Breast epithelium (tissue), 4 donors: ENCODE results near the gene TBC1D10A. TPM values are rescaled to one million over a fixed set of nuclear protein-coding genes. Genes with fewer than 3 reads are reported as not detected.

Experiments used
- DNase-seq, 2 donors: peaks; one replicate each; pipeline ENCODE4 v3.0.0-alpha.2; 2019; ENCODE audit warnings: low spot score in 2 of 2
- H3K27ac ChIP-seq, 2 donors: fragments of 200-600 bp; sonication (generic) in 1 of 2; one replicate each; pipeline ENCODE4 v1.5.1; 2016 to 2019; ENCODE audit warnings: mild to moderate bottlenecking in 1 of 2
- H3K27me3 ChIP-seq, 2 donors: fragments of 200-600 bp; sonication (generic) in 1 of 2; one replicate each; pipeline versions ENCODE4 v1.5.1 to v1.6.0; 2017 to 2019; ENCODE audit warnings: control low read depth in 1 of 2, mild to moderate bottlenecking in 1 of 2
- H3K36me3 ChIP-seq: fragments of 200-600 bp; one replicate; pipeline ENCODE4 v1.5.1; 2019
- H3K4me1 ChIP-seq, 2 donors: fragments of 200-600 bp; sonication (generic); one replicate each; pipeline ENCODE4 v1.5.1; 2016 to 2019; ENCODE audit warnings: control low read depth in 1 of 2
- H3K4me3 ChIP-seq, 3 donors: fragments of 200-600 bp; sonication (generic); 1 replicate in 2 of 3; 2 replicates in 1 of 3; pipeline ENCODE4 v1.5.1; 2016 to 2019; ENCODE audit warnings: mild to moderate bottlenecking in 3 of 3, moderate library complexity in 2 of 3
- H3K9me3 ChIP-seq, 2 donors: fragments of 200-600 bp; sonication (generic) in 1 of 2; one replicate each; pipeline ENCODE4 v1.5.1; 2016 to 2019; ENCODE audit warnings: control low read depth in 1 of 2
- CTCF ChIP-seq, 3 donors: fragments of 450-650 bp; IDR thresholded peaks; one replicate each; pipeline ENCODE4 v1.5.1; 2016 to 2017; ENCODE audit warnings: antibody characterized with exemption in 3 of 3, mild to moderate bottlenecking in 3 of 3, moderate library complexity in 3 of 3
- POLR2A ChIP-seq: fragments of 450-650 bp; IDR thresholded peaks from one replicate; pipeline ENCODE4 v1.6.1; 2016; ENCODE audit warnings: antibody characterized with exemption, mild to moderate bottlenecking, moderate library complexity
- POLR2AphosphoS5 ChIP-seq, 3 donors: sonication (generic); formaldehyde crosslinking; IDR thresholded peaks; one replicate each; pipeline ENCODE4 v1.6.1; 2017; ENCODE audit warnings: antibody characterized with exemption in 3 of 3
- intact Hi-C: fragments of 100-400 bp; cut with DNase I; formaldehyde crosslinking; loops from one replicate; pipeline ENCODE4 v1.15.1; 2023; ENCODE audit warnings: low total_unique reads
- total RNA-seq, 3 donors: library from RNA; depleted of rRNA; stranded (reverse); fragments of >200 nt; gene quantifications; one replicate each; pipeline ENCODE4 v1.1.0, GENCODE V29; 2016

Gene TBC1D10A
- total RNA-seq, 3 donors from 2014 or later, result 25.0 to 50.1 (median 32.4) TPM

GRCh38 chr22:30265823-30266444 lies 60.8 kb downstream of the TBC1D10A start:
- DNase-seq, result no peak
- no peaks in the 10 kb centered on the region for H3K4me1 ChIP-seq
- intact Hi-C loops, result no loop called here
- no peaks in the 10 kb centered on the region for H3K36me3 ChIP-seq
- peak overlapping the region in 1 of 2 donors; percentile 69 for H3K27ac ChIP-seq
- no peaks in the 10 kb centered on the region for H3K27me3 ChIP-seq
- peak in 1 of 3 donors; percentile 13 for TF ChIP-seq POLR2AphosphoS5 (IDR thresholded peaks at IDR 0.05)
- no peak for TF ChIP-seq CTCF (IDR thresholded peaks at IDR 0.05)
- no peak for TF ChIP-seq POLR2A
- no peaks in the 10 kb centered on the region for H3K9me3 ChIP-seq
- peak overlapping the region; percentile 33 to 48 (median 35) for H3K4me3 ChIP-seq

GRCh38 chr22:30265131-30265720 lies 61.5 kb downstream of the TBC1D10A start:
- TF ChIP-seq POLR2AphosphoS5 (IDR thresholded peaks at IDR 0.05), result no peak
- TF ChIP-seq POLR2A, result no peak
- no peak for TF ChIP-seq CTCF (IDR thresholded peaks at IDR 0.05)
- Histone ChIP-seq H3K9me3 (no peaks in the 10 kb centered on the region), H3K36me3 (no peaks in the 10 kb centered on the region), H3K4me1 (no peaks in the 10 kb centered on the region), H3K27me3 (no peaks in the 10 kb centered on the region), H3K4me3 (peak overlapping the region in 1 of 3 donors; percentile 48), H3K27ac (no peak overlapping the region)
- DNase-seq, result no peak
- intact Hi-C loops, result no loop called here

GRCh38 chr22:30263883-30264282 lies 62.9 kb downstream of the TBC1D10A start:
- no peak overlapping the region for H3K27ac ChIP-seq
- no peaks in the 10 kb centered on the region for H3K4me1 ChIP-seq
- TF ChIP-seq POLR2A (no peak), POLR2AphosphoS5 (IDR thresholded peaks at IDR 0.05) (no peak), CTCF (IDR thresholded peaks at IDR 0.05) (no peak)
- no peaks in the 10 kb centered on the region for H3K36me3 ChIP-seq
- no peaks in the 10 kb centered on the region for H3K27me3 ChIP-seq
- DNase-seq, result no peak
- intact Hi-C loops, result no loop called here
- no peaks in the 10 kb centered on the region for H3K9me3 ChIP-seq
- H3K4me3 ChIP-seq, result no peak overlapping the region

GRCh38 chr22:30262917-30263741 lies 63.6 kb downstream of the TBC1D10A start:
- no peaks in the 10 kb centered on the region for H3K27me3 ChIP-seq
- intact Hi-C loops, result no loop called here
- no peak overlapping the region for H3K27ac ChIP-seq
- H3K36me3 ChIP-seq, result no peaks in the 10 kb centered on the region
- peak overlapping the region; percentile 18 to 51 (median 26) for H3K4me3 ChIP-seq
- DNase-seq, result peak; percentile 51 to 79
- no peak for TF ChIP-seq POLR2AphosphoS5 (IDR thresholded peaks at IDR 0.05)
- peak; percentile 99 to 100 (median 99) for TF ChIP-seq CTCF (IDR thresholded peaks at IDR 0.05)
- H3K9me3 ChIP-seq, result no peaks in the 10 kb centered on the region
- H3K4me1 ChIP-seq, result no peaks in the 10 kb centered on the region

GRCh38 chr22:30262112-30262511 lies 64.6 kb downstream of the TBC1D10A start:
- H3K9me3 ChIP-seq, result no peaks in the 10 kb centered on the region
- no peaks in the 10 kb centered on the region for H3K27me3 ChIP-seq

More at GRCh38 chr22:30262112-30262511, 64.6 kb downstream of the TBC1D10A start:
- no peak for TF ChIP-seq CTCF (IDR thresholded peaks at IDR 0.05)
- TF ChIP-seq POLR2AphosphoS5 (IDR thresholded peaks at IDR 0.05), result no peak
- TF ChIP-seq POLR2A, result no peak
- Histone ChIP-seq H3K36me3 (no peaks in the 10 kb centered on the region), H3K4me3 (no peak overlapping the region), H3K27ac (no peak overlapping the region), H3K4me1 (no peaks in the 10 kb centered on the region)
- intact Hi-C loops, result no loop called here
- no peak for DNase-seq
